Erythroblast (primary cell): ENCODE data around the gene ABHD12.
"Not testable (repeated sequence)": the region's sequence is repeated elsewhere in the genome, so short reads cannot be mapped to it uniquely, and the experiment has no call there.

Experiments
- DNase-seq, 2 experiments: peaks; one replicate each; lab custom pipeline; 2025; lab: John Stamatoyannopoulos, UW
- GATA1 ChIP-seq: IDR thresholded peaks from 2 replicates; pipeline ENCODE4 v1.6.1; 2011; ENCODE audit warnings: low read depth, mild to moderate bottlenecking, control low read depth, low read length, moderate library complexity
- POLR2A ChIP-seq: IDR thresholded peaks from 2 replicates; pipeline ENCODE4 v1.6.1; 2011; ENCODE audit warnings: mild to moderate bottlenecking, low read length

Gene ABHD12

GRCh38 chr20:25353747-25354705 lies 36.6 kb downstream of the ABHD12 start:
- TF ChIP-seq GATA1, result no peak
- no peak for TF ChIP-seq POLR2A
- no peak for DNase-seq

- TF ChIP-seq POLR2A, result no peak
- TF ChIP-seq GATA1, result no peak
- DNase-seq, result no peak
These were observed 37.3 kb downstream of the ABHD12 start for GRCh38 chr20:25353353-25353746.

- TF ChIP-seq POLR2A (no peak), GATA1 (no peak)
- DNase-seq, result no peak
These were observed 37.9 kb downstream of the ABHD12 start for GRCh38 chr20:25352746-25353145.

- no peak for TF ChIP-seq GATA1
- no peak for TF ChIP-seq POLR2A
- DNase-seq, result no peak
These were observed 39.6 kb downstream of the ABHD12 start for GRCh38 chr20:25351024-25351360.

GRCh38 chr20:25346349-25346748 lies 44.3 kb downstream of the ABHD12 start:
- no peak for DNase-seq

GRCh38 chr20:25345721-25346120 lies 44.9 kb downstream of the ABHD12 start:
- DNase-seq, result no peak
- TF ChIP-seq POLR2A (no peak), GATA1 (no peak)

More at GRCh38 chr20:25346349-25346748, 44.3 kb downstream of the ABHD12 start:
- no peak for TF ChIP-seq POLR2A
- no peak for TF ChIP-seq GATA1

- TF ChIP-seq POLR2A, result no peak
- no peak for TF ChIP-seq GATA1
- DNase-seq, result no peak
These were observed 46.0 kb downstream of the ABHD12 start for GRCh38 chr20:25344634-25345033.

- DNase-seq, result no peak
- TF ChIP-seq POLR2A (no peak), GATA1 (no peak)
These were observed 48.6 kb downstream of the ABHD12 start for GRCh38 chr20:25341716-25342680.

- DNase-seq, result no peak
- TF ChIP-seq GATA1 (no peak), POLR2A (no peak)
These were observed 50.3 kb downstream of the ABHD12 start for GRCh38 chr20:25340380-25340779.

- TF ChIP-seq GATA1 (no peak), POLR2A (no peak)
- DNase-seq, result no peak
These were observed 51.0 kb downstream of the ABHD12 start for GRCh38 chr20:25339608-25340007.

GRCh38 chr20:25338112-25339023 lies 52.3 kb downstream of the ABHD12 start:
- TF ChIP-seq POLR2A (no peak), GATA1 (no peak)
- no peak for DNase-seq

- DNase-seq, result peak; percentile 29 to 32
- TF ChIP-seq POLR2A, result no peak
- TF ChIP-seq GATA1, result no peak
These were observed 53.8 kb downstream of the ABHD12 start for GRCh38 chr20:25336561-25337422.

- not testable (repeated sequence) for DNase-seq
These were observed 55.7 kb downstream of the ABHD12 start for GRCh38 chr20:25334972-25335371.
